Stimulated activated naive B cell treated with anti-CD40 and anti-IgM and Interleukin-4, amounts not matched to agents 10 μg/mL and 1 μg/mL and 100 μg/mL, for 72 hours (primary cell): ENCODE measurements around the gene CACNG5.

ENCODE experiments used
- ATAC-seq, 2 donors: fragments of 150-1000 bp; cut with Tn5 transposase; replicated peaks; 2 replicates each; pipeline ENCODE4 v1.10.0; 2021; ENCODE audit warnings: moderate library complexity in 1 of 2
- DNase-seq: peaks from one replicate; pipeline ENCODE4 v3.0.0; 2021
- H3K27ac Mint-ChIP-seq: one replicate; pipeline ENCODE4 v1.8.0; 2022; ENCODE audit warnings: mild to moderate bottlenecking, mixed read lengths
- H3K27me3 Mint-ChIP-seq, 2 donors: one replicate each; pipeline ENCODE4 v1.8.0; 2022; ENCODE audit warnings: mixed read lengths in 2 of 2
- H3K36me3 Mint-ChIP-seq, 2 donors: one replicate each; pipeline ENCODE4 v1.8.0; 2022; ENCODE audit warnings: mixed read lengths in 2 of 2, mild to moderate bottlenecking in 1 of 2
- H3K4me1 Mint-ChIP-seq, 2 donors: one replicate each; pipeline ENCODE4 v1.8.0; 2022; ENCODE audit warnings: mixed read lengths in 2 of 2, mild to moderate bottlenecking in 1 of 2
- H3K4me3 Mint-ChIP-seq, 2 donors: one replicate each; pipeline ENCODE4 v1.8.0; 2022; ENCODE audit warnings: mild to moderate bottlenecking in 2 of 2, mixed read lengths in 2 of 2, moderate library complexity in 1 of 2
- H3K9me3 Mint-ChIP-seq, 2 donors: one replicate each; pipeline ENCODE4 v1.8.0; 2022; ENCODE audit warnings: mixed read lengths in 2 of 2, mild to moderate bottlenecking in 1 of 2

The CACNG5 gene

GRCh38 chr17:66810951-66811682 lies 23.8 kb upstream of the CACNG5 start:
- H3K27me3 Mint-ChIP-seq = peaks cover 27 to 30% of the 10 kb centered on the region in 2 donors
- ATAC-seq = no peak
- no peak overlapping the region for H3K27ac Mint-ChIP-seq
- no peaks in the 10 kb centered on the region for H3K36me3 Mint-ChIP-seq
- H3K9me3 Mint-ChIP-seq = no peaks in the 10 kb centered on the region
- H3K4me1 Mint-ChIP-seq = peaks cover 10 to 22% of the 10 kb centered on the region in 2 donors
- H3K4me3 Mint-ChIP-seq = no peak overlapping the region
- no peak for DNase-seq

- Mint-ChIP-seq H3K4me3 (no peak overlapping the region), H3K27ac (no peak overlapping the region), H3K4me1 (peaks cover 7 to 16% of the 10 kb centered on the region in 2 donors), H3K9me3 (no peaks in the 10 kb centered on the region), H3K36me3 (no peaks in the 10 kb centered on the region), H3K27me3 (peaks cover 24 to 26% of the 10 kb centered on the region in 2 donors)
- no peak for DNase-seq
- ATAC-seq = no peak
Observed at GRCh38 chr17:66811683-66812054, 23.2 kb upstream of the CACNG5 start.

GRCh38 chr17:66812571-66812970 lies 22.3 kb upstream of the CACNG5 start:
- no peak for ATAC-seq
- H3K36me3 Mint-ChIP-seq = no peaks in the 10 kb centered on the region
- peaks cover 16 to 19% of the 10 kb centered on the region in 2 donors for H3K27me3 Mint-ChIP-seq
- H3K9me3 Mint-ChIP-seq = peaks cover under 1 to 1% of the 10 kb centered on the region in 2 donors
- no peak for DNase-seq
- H3K4me3 Mint-ChIP-seq = no peak overlapping the region
- peaks cover 5 to 10% of the 10 kb centered on the region in 2 donors for H3K4me1 Mint-ChIP-seq
- no peak overlapping the region for H3K27ac Mint-ChIP-seq

- ATAC-seq = no peak
- Mint-ChIP-seq H3K4me3 (no peak overlapping the region), H3K27ac (no peak overlapping the region), H3K36me3 (peaks cover 0 to 4% of the 10 kb centered on the region in 2 donors), H3K27me3 (peaks cover 9 to 12% of the 10 kb centered on the region in 2 donors), H3K4me1 (peaks cover 2 to 3% of the 10 kb centered on the region in 2 donors), H3K9me3 (peaks cover 5 to 6% of the 10 kb centered on the region in 2 donors)
- no peak for DNase-seq
Observed at GRCh38 chr17:66813296-66813695, 21.6 kb upstream of the CACNG5 start.

- Mint-ChIP-seq H3K4me3 (no peak overlapping the region), H3K9me3 (peaks cover 5 to 10% of the 10 kb centered on the region in 2 donors), H3K36me3 (peaks cover 0 to 4% of the 10 kb centered on the region in 2 donors), H3K27ac (no peak overlapping the region), H3K4me1 (peaks cover 0 to 2% of the 10 kb centered on the region in 2 donors), H3K27me3 (peaks cover 5 to 7% of the 10 kb centered on the region in 2 donors)
- DNase-seq = no peak
- ATAC-seq = no peak
Observed at GRCh38 chr17:66814026-66814425, 20.9 kb upstream of the CACNG5 start.

- no peak for ATAC-seq
- no peak overlapping the region for H3K27ac Mint-ChIP-seq
- peaks cover 5 to 7% of the 10 kb centered on the region in 2 donors for H3K27me3 Mint-ChIP-seq
- no peak overlapping the region for H3K4me3 Mint-ChIP-seq
- peaks cover 0 to 2% of the 10 kb centered on the region in 2 donors for H3K4me1 Mint-ChIP-seq
- H3K9me3 Mint-ChIP-seq = peaks cover 5 to 10% of the 10 kb centered on the region in 2 donors
- DNase-seq = no peak
- peaks cover 0 to 4% of the 10 kb centered on the region in 2 donors for H3K36me3 Mint-ChIP-seq
Observed at GRCh38 chr17:66814570-66814969, 20.3 kb upstream of the CACNG5 start.

- no peak overlapping the region for H3K27ac Mint-ChIP-seq
- no peaks in the 10 kb centered on the region for H3K4me1 Mint-ChIP-seq
- peaks cover 5 to 10% of the 10 kb centered on the region in 2 donors for H3K9me3 Mint-ChIP-seq
- ATAC-seq = no peak
- H3K4me3 Mint-ChIP-seq = no peak overlapping the region
- peaks cover 2 to 8% of the 10 kb centered on the region in 2 donors for H3K27me3 Mint-ChIP-seq
- H3K36me3 Mint-ChIP-seq = peaks cover 0 to 4% of the 10 kb centered on the region in 2 donors
- no peak for DNase-seq
Observed at GRCh38 chr17:66817750-66818149, 17.2 kb upstream of the CACNG5 start.

GRCh38 chr17:66819466-66819865 lies 15.5 kb upstream of the CACNG5 start:
- Mint-ChIP-seq H3K4me1 (no peaks in the 10 kb centered on the region), H3K4me3 (no peak overlapping the region), H3K27me3 (peaks cover 6 to 13% of the 10 kb centered on the region in 2 donors), H3K27ac (no peak overlapping the region), H3K36me3 (peaks cover 0 to 4% of the 10 kb centered on the region in 2 donors), H3K9me3 (peaks cover 5 to 10% of the 10 kb centered on the region in 2 donors)
- DNase-seq = no peak
- ATAC-seq = no peak

GRCh38 chr17:66822009-66822408 lies 12.9 kb upstream of the CACNG5 start:
- Mint-ChIP-seq H3K4me1 (no peaks in the 10 kb centered on the region), H3K9me3 (peaks cover 10% of the 10 kb centered on the region in 2 donors), H3K27ac (no peak overlapping the region), H3K4me3 (no peak overlapping the region), H3K27me3 (peaks cover 13 to 23% of the 10 kb centered on the region in 2 donors), H3K36me3 (peaks cover 0 to 4% of the 10 kb centered on the region in 2 donors)
- DNase-seq = no peak
- ATAC-seq = no peak

- Mint-ChIP-seq H3K27me3 (peaks cover 36 to 47% of the 10 kb centered on the region in 2 donors), H3K36me3 (no peaks in the 10 kb centered on the region), H3K9me3 (peaks cover 0 to 4% of the 10 kb centered on the region in 2 donors), H3K4me1 (peaks cover 2 to 5% of the 10 kb centered on the region in 2 donors), H3K27ac (no peak overlapping the region), H3K4me3 (no peak overlapping the region)
- DNase-seq (no peak), ATAC-seq (no peak)
Observed at GRCh38 chr17:66826856-66827255, 8.1 kb upstream of the CACNG5 start.

GRCh38 chr17:66829386-66829864 lies 5.5 kb upstream of the CACNG5 start:
- ATAC-seq = peak in 1 of 2 donors; percentile 52
- Mint-ChIP-seq H3K36me3 (no peaks in the 10 kb centered on the region), H3K27me3 (peaks cover 46 to 65% of the 10 kb centered on the region in 2 donors), H3K9me3 (peaks cover 0 to 4% of the 10 kb centered on the region in 2 donors), H3K27ac (no peak overlapping the region), H3K4me1 (peaks cover 2 to 5% of the 10 kb centered on the region in 2 donors), H3K4me3 (no peak overlapping the region)
- DNase-seq = no peak

GRCh38 chr17:66829883-66830282 lies 5.0 kb upstream of the CACNG5 start:
- peaks cover 0 to 4% of the 10 kb centered on the region in 2 donors for H3K9me3 Mint-ChIP-seq
- no peak for ATAC-seq
- H3K27me3 Mint-ChIP-seq = peaks cover 43 to 64% of the 10 kb centered on the region in 2 donors
- no peaks in the 10 kb centered on the region for H3K36me3 Mint-ChIP-seq
- H3K4me3 Mint-ChIP-seq = no peak overlapping the region
- H3K4me1 Mint-ChIP-seq = peaks cover 2 to 5% of the 10 kb centered on the region in 2 donors
- no peak overlapping the region for H3K27ac Mint-ChIP-seq
- no peak for DNase-seq

- Mint-ChIP-seq H3K27me3 (peaks cover 45 to 62% of the 10 kb centered on the region in 2 donors), H3K27ac (no peak overlapping the region), H3K36me3 (no peaks in the 10 kb centered on the region), H3K4me3 (no peak overlapping the region), H3K4me1 (peaks cover 2 to 5% of the 10 kb centered on the region in 2 donors), H3K9me3 (peaks cover 0 to 4% of the 10 kb centered on the region in 2 donors)
- DNase-seq (no peak), ATAC-seq (no peak)
Observed at GRCh38 chr17:66830451-66830850, 4.5 kb upstream of the CACNG5 start.

- Mint-ChIP-seq H3K4me3 (no peak overlapping the region), H3K27me3 (peaks cover 52 to 73% of the 10 kb centered on the region in 2 donors), H3K4me1 (peaks cover 2 to 5% of the 10 kb centered on the region in 2 donors), H3K36me3 (no peaks in the 10 kb centered on the region), H3K9me3 (peaks cover 0 to 3% of the 10 kb centered on the region in 2 donors), H3K27ac (no peak overlapping the region)
- no peak for DNase-seq
- ATAC-seq = no peak
Observed at GRCh38 chr17:66831383-66832210, 3.3 kb upstream of the CACNG5 start.
